Gastrocnemius medialis (tissue), 4 donors: Measurements from ENCODE around the gene HPCAL1. TPM values are rescaled to one million over a fixed set of nuclear protein-coding genes. Genes with fewer than 3 reads are reported as not detected.

Source experiments
- ATAC-seq, 2 donors: fragments of 150-250 bp; one replicate each; pipeline ENCODE4 v1.9.1; 2016
- DNase-seq, 2 donors: peaks; one replicate each; pipeline ENCODE4 v3.0.0-alpha.2; 2019
- H3K27ac ChIP-seq, 4 donors: fragments of 200-600 bp; sonication (generic); 1 replicate in 1 of 4; 2 replicates in 3 of 4; pipeline ENCODE4 v1.5.1; 2016 to 2018; ENCODE audit warnings: mild to moderate bottlenecking in 2 of 4, moderate library complexity in 1 of 4
- H3K27me3 ChIP-seq, 3 donors: fragments of 200-600 bp; sonication (generic) in 2 of 3; 1 replicate in 1 of 3; 2 replicates in 2 of 3; pipeline versions ENCODE4 v1.5.1 to v1.6.0; 2016 to 2019; ENCODE audit warnings: mild to moderate bottlenecking in 1 of 3, moderate library complexity in 1 of 3
- H3K36me3 ChIP-seq, 2 donors: fragments of 200-600 bp; sonication (generic) in 1 of 2; one replicate each; pipeline ENCODE4 v1.5.1; 2017 to 2018
- H3K4me1 ChIP-seq, 2 donors: fragments of 200-600 bp; sonication (generic) in 1 of 2; one replicate each; pipeline ENCODE4 v1.5.1; 2016 to 2017; ENCODE audit warnings: mild to moderate bottlenecking in 2 of 2
- H3K4me3 ChIP-seq, 4 donors: fragments of 200-600 bp; sonication (generic) in 3 of 4; 1 replicate in 1 of 4; 2 replicates in 3 of 4; pipeline ENCODE4 v1.5.1; 2016 to 2019; ENCODE audit warnings: mild to moderate bottlenecking in 2 of 4
- H3K9me3 ChIP-seq, 3 donors: fragments of 200-600 bp; sonication (generic) in 2 of 3; 1 replicate in 1 of 3; 2 replicates in 2 of 3; pipeline ENCODE4 v1.5.1; 2016 to 2019
- POLR2A ChIP-seq, 2 donors: fragments of 450-650 bp; IDR thresholded peaks; one replicate each; pipeline ENCODE4 v1.6.1; 2017; ENCODE audit warnings: antibody characterized with exemption in 2 of 2, mild to moderate bottlenecking in 2 of 2, moderate library complexity in 2 of 2
- in situ Hi-C, 4 donors: fragments of 200-750 bp; cut with MboI; loops; one replicate each; pipeline versions ENCODE4 v1.15.0 to v1.8.0; 2017; ENCODE audit warnings: low sequenced_read_pairs in 4 of 4
- intact Hi-C: fragments of 100-400 bp; cut with DNase I; formaldehyde crosslinking; loops from one replicate; pipeline ENCODE4 v1.15.1; 2023; ENCODE audit warnings: low total_unique reads
- total RNA-seq, 4 donors: library from RNA; depleted of rRNA; stranded (reverse); fragments of >200 nt; gene quantifications; one replicate each; pipeline versions ENCODE4 v1.1.0 to v1.2.3, GENCODE V29; 2016
- TF ChIP-seq, protein P1 (sequence below), 5 experiments: fragments of 450-650 bp in 3 of 5; fragments of 200-600 bp in 2 of 5; sonication (generic) in 2 of 5; IDR thresholded peaks in 4 of 5; conservative IDR thresholded peaks in 1 of 5; 1 replicate in 4 of 5; 2 replicates in 1 of 5; pipeline ENCODE4 v1.5.1; 2016 to 2019; ENCODE audit warnings: antibody characterized with exemption in 5 of 5, mild to moderate bottlenecking in 3 of 5, moderate library complexity in 3 of 5

Gene HPCAL1
- total RNA-seq, 4 donors from 2014 or later, result 29.0 to 45.5 (median 34.5) TPM

DNA sequence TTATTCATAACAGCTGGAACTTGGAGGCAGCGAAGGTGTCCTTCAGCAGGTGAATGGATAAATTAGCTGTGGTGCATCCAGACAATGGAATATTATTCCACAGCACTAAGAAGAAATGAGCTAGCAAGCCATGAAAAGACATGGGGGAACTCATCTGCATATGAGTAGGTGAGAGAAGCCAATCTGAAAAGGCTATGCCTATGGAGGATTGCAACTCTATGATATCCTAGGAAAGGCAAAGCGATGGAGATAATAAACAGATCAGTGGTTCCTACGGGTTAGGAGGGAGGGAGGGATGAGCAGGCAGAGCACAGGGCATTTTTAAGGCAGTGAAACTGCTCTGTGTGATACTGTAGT, 79.3 kb downstream of the HPCAL1 start:
- no peaks in the 10 kb centered on the region for H3K36me3 ChIP-seq

DNA sequence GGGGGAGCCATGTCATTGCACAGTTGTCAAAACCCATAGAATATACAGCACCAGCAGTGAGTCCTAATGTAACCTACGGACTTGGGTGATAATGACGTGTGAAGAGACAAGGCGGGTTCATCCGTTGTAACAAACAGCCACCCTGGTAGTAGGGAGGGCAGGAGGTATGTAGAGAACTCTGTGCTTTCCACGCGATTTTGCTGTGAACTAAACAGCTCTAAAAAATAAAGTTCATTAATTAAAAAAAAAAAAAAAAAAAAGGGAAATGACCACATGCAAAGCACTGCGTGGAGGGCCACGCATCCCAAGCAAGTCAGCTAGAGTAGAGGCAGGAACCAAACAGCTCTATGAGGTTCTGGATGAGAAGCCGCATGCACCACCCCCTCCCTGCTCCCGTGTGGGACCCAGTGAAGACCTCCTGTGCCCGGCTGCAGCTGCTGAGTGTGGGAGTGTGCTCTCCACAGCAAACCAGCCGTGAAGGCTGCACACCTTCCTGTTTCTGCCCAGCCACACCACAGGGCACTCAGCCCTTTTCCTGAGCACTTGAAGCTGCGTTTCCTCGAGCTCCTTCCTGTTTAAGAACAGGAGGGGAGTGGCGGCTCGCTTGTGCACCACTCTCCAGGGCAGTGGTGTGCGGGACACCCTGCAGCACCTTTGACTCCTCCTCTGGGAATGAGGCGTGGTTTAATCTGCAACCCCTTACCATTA, 79.8 kb downstream of the HPCAL1 start:
- H3K9me3 ChIP-seq, result no peaks in the 10 kb centered on the region
- ATAC-seq (no peak), DNase-seq (no peak)
- in situ Hi-C loops, result no loop called here
- intact Hi-C loops, result no loop called here
- TF ChIP-seq, protein P1, sequence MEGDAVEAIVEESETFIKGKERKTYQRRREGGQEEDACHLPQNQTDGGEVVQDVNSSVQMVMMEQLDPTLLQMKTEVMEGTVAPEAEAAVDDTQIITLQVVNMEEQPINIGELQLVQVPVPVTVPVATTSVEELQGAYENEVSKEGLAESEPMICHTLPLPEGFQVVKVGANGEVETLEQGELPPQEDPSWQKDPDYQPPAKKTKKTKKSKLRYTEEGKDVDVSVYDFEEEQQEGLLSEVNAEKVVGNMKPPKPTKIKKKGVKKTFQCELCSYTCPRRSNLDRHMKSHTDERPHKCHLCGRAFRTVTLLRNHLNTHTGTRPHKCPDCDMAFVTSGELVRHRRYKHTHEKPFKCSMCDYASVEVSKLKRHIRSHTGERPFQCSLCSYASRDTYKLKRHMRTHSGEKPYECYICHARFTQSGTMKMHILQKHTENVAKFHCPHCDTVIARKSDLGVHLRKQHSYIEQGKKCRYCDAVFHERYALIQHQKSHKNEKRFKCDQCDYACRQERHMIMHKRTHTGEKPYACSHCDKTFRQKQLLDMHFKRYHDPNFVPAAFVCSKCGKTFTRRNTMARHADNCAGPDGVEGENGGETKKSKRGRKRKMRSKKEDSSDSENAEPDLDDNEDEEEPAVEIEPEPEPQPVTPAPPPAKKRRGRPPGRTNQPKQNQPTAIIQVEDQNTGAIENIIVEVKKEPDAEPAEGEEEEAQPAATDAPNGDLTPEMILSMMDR (IDR thresholded peaks at IDR 0.05 in 4 of 5, conservative IDR thresholded peaks at IDR 0.05 in 1 of 5), result no peak
- TF ChIP-seq POLR2A (IDR thresholded peaks at IDR 0.05), result no peak
- H3K4me3 ChIP-seq, result no peak overlapping the region
- peaks cover 7 to 14% of the 10 kb centered on the region in 2 donors for H3K4me1 ChIP-seq
- no peaks in the 10 kb centered on the region for H3K36me3 ChIP-seq
- no peaks in the 10 kb centered on the region for H3K27me3 ChIP-seq
- H3K27ac ChIP-seq, result no peak overlapping the region

More for the DNA sequence above, 79.3 kb downstream of the HPCAL1 start:
- intact Hi-C loops, result no loop called here
- no peak for TF ChIP-seq POLR2A (IDR thresholded peaks at IDR 0.05)
- H3K4me1 ChIP-seq, result peaks cover 7 to 10% of the 10 kb centered on the region in 2 donors
- ATAC-seq (no peak), DNase-seq (no peak)
- H3K4me3 ChIP-seq, result no peak overlapping the region
- no peak overlapping the region for H3K27ac ChIP-seq
- in situ Hi-C loops, result no loop called here
- H3K27me3 ChIP-seq, result no peaks in the 10 kb centered on the region
- H3K9me3 ChIP-seq, result no peaks in the 10 kb centered on the region

DNA sequence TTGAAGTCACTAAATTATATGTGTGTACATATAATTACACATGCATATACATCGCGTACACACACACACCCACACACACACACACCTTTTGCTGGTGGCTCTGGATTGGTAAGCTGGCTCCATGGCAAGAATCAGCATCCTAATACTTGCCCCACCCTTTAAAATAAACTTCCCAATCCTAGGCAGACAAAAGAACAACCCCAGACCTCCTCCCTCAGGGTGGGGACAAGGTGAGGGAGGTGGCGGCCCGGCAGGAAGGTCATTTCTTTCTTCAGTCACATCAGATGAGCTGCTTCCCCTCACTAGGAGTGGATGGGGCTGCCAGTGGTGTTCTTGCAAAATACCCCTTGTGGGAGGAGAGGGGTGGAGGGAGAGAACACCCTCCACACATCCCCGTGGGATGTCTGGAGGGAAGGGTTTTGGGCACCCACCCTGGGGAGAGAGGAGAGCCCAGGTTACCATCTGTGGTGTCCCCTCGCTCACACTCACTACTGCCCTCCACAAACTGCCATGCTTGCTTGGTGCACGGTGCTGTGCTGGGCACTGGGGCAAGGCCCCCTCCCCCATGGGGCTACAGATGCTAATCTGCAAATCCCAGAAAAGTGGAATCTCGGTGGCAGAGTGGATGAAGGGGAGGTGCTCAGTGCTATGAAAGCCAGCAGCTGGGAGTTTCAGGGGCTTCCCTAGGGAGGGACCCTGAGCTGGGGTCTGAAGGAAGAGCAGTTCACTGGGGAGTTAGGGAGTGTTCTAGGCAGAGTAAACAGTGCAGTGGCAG, 81.4 kb downstream of the HPCAL1 start:
- intact Hi-C loops, result no loop called here
- ATAC-seq, result no peak
- no peak for TF ChIP-seq POLR2A (IDR thresholded peaks at IDR 0.05)
- TF ChIP-seq, protein P1 (IDR thresholded peaks at IDR 0.05 in 4 of 5, conservative IDR thresholded peaks at IDR 0.05 in 1 of 5), result no peak
- Histone ChIP-seq H3K27ac (no peak overlapping the region), H3K27me3 (no peaks in the 10 kb centered on the region), H3K4me3 (no peak overlapping the region), H3K4me1 (peaks cover 7 to 28% of the 10 kb centered on the region in 2 donors), H3K36me3 (no peaks in the 10 kb centered on the region), H3K9me3 (no peaks in the 10 kb centered on the region)
- DNase-seq, result no peak
- in situ Hi-C loops, result no loop called here

DNA sequence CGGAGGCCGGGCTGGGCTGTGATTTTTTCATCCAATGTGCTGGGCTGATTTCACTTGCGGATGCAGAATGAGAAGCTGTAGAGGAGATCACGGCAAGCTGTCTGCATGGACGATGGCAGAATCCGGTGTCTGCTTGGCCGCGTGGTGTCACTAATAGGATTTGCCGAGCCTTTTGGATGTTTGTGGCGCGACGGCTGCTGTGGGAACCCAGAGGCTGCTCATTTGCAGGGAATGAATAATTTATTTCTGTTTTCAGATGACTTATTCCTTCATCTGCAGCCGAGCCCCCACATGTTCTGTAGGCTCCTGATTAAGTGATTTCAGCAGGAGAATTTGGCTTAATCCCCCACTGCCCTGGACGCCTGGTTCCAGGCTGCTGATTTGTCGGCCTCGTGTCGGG, 82.8 kb downstream of the HPCAL1 start:
- H3K9me3 ChIP-seq, result no peaks in the 10 kb centered on the region
- H3K4me3 ChIP-seq, result no peak overlapping the region
- no peaks in the 10 kb centered on the region for H3K27me3 ChIP-seq
- no peaks in the 10 kb centered on the region for H3K36me3 ChIP-seq
- peaks cover 7 to 40% of the 10 kb centered on the region in 2 donors for H3K4me1 ChIP-seq
- DNase-seq (no peak), ATAC-seq (no peak)
- H3K27ac ChIP-seq, result no peak overlapping the region
- in situ Hi-C loops, result no loop called here
- intact Hi-C loops, result no loop called here
- no peak for TF ChIP-seq POLR2A (IDR thresholded peaks at IDR 0.05)
- TF ChIP-seq, protein P1 (IDR thresholded peaks at IDR 0.05 in 4 of 5, conservative IDR thresholded peaks at IDR 0.05 in 1 of 5), result no peak
